Measurements from ENCODE around the gene PODXL.

DNA sequence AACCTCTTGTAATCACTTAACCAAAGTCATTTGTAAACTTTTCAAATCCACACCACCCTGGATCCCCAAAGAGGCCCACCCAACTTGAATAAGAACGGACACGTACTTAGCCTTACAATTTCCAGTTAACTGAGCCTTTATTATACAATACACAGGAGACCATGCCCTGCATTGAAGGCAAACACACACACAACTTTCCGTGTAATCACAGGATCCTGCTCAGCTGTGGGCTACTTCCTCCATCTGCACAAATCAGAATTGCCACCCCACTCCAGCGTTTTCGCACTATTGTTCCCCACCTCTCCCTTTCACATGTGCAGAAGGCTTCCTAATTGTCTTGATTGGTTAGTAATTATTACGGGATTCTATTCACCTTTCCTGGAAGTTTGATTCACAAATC is 12.1 kb upstream of the PODXL start:
- TF ChIP-seq, protein P1, sequence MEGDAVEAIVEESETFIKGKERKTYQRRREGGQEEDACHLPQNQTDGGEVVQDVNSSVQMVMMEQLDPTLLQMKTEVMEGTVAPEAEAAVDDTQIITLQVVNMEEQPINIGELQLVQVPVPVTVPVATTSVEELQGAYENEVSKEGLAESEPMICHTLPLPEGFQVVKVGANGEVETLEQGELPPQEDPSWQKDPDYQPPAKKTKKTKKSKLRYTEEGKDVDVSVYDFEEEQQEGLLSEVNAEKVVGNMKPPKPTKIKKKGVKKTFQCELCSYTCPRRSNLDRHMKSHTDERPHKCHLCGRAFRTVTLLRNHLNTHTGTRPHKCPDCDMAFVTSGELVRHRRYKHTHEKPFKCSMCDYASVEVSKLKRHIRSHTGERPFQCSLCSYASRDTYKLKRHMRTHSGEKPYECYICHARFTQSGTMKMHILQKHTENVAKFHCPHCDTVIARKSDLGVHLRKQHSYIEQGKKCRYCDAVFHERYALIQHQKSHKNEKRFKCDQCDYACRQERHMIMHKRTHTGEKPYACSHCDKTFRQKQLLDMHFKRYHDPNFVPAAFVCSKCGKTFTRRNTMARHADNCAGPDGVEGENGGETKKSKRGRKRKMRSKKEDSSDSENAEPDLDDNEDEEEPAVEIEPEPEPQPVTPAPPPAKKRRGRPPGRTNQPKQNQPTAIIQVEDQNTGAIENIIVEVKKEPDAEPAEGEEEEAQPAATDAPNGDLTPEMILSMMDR (IDR thresholded peaks at IDR 0.05; ENCODE audit: low read length): no peak
- TF ChIP-seq EZH2 (IDR thresholded peaks at IDR 0.05; ENCODE audit: borderline replicate concordance, low read length): no peak
